Spleen (tissue), 7 donors: Measurements from ENCODE around the gene ZNF683.

Source experiments
- POLR2AphosphoS5 ChIP-seq, 3 donors: sonication (generic); formaldehyde crosslinking; IDR thresholded peaks; one replicate each; pipeline ENCODE4 v1.5.1; 2017; ENCODE audit warnings: antibody characterized with exemption in 3 of 3
- TF ChIP-seq, protein P1 (sequence below), 11 experiments: fragments of 200-600 bp in 7 of 11; fragments of 450-650 bp in 4 of 11; sonication (generic) in 4 of 11; IDR thresholded peaks in 8 of 11; conservative IDR thresholded peaks in 3 of 11; 1 replicate in 7 of 11; 2 replicates in 4 of 11; pipeline versions ENCODE4 v1.4.0 to v1.8.0; 2016 to 2021; ENCODE audit warnings: antibody characterized with exemption in 11 of 11, inconsistent platforms in 4 of 11, mild to moderate bottlenecking in 1 of 11
- donor health status: DM: no; HTN: no; CAD: no; lungs with moderate emphysema.
- donor health status: DM: no; HTN: no; CAD: no.
- donor health status: DM: no; HTN: no; CAD: no.

- TF ChIP-seq, protein P1, sequence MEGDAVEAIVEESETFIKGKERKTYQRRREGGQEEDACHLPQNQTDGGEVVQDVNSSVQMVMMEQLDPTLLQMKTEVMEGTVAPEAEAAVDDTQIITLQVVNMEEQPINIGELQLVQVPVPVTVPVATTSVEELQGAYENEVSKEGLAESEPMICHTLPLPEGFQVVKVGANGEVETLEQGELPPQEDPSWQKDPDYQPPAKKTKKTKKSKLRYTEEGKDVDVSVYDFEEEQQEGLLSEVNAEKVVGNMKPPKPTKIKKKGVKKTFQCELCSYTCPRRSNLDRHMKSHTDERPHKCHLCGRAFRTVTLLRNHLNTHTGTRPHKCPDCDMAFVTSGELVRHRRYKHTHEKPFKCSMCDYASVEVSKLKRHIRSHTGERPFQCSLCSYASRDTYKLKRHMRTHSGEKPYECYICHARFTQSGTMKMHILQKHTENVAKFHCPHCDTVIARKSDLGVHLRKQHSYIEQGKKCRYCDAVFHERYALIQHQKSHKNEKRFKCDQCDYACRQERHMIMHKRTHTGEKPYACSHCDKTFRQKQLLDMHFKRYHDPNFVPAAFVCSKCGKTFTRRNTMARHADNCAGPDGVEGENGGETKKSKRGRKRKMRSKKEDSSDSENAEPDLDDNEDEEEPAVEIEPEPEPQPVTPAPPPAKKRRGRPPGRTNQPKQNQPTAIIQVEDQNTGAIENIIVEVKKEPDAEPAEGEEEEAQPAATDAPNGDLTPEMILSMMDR (IDR thresholded peaks at IDR 0.05 in 8 of 11, conservative IDR thresholded peaks at IDR 0.05 in 3 of 11), result no peak
- no peak for TF ChIP-seq POLR2AphosphoS5 (IDR thresholded peaks at IDR 0.05)
Observed at GRCh38 chr1:26395754-26396153, 23.2 kb upstream of the ZNF683 start.
